Peyer's patch (tissue), 4 donors: ENCODE measurements around the gene ANO4.

Source experiments
- POLR2A ChIP-seq, 2 donors: fragments of 450-650 bp; IDR thresholded peaks; one replicate each; pipeline ENCODE4 v1.5.1; 2017; ENCODE audit warnings: antibody characterized with exemption in 2 of 2, mild to moderate bottlenecking in 2 of 2, moderate library complexity in 2 of 2
- TF ChIP-seq, protein P1 (sequence below), 6 experiments: fragments of 450-650 bp in 4 of 6; fragments of 200-600 bp in 2 of 6; sonication (generic) in 1 of 6; IDR thresholded peaks; one replicate each; pipeline ENCODE4 v1.5.1; 2017 to 2019; ENCODE audit warnings: antibody characterized with exemption in 6 of 6, mild to moderate bottlenecking in 3 of 6, moderate library complexity in 1 of 6

DNA sequence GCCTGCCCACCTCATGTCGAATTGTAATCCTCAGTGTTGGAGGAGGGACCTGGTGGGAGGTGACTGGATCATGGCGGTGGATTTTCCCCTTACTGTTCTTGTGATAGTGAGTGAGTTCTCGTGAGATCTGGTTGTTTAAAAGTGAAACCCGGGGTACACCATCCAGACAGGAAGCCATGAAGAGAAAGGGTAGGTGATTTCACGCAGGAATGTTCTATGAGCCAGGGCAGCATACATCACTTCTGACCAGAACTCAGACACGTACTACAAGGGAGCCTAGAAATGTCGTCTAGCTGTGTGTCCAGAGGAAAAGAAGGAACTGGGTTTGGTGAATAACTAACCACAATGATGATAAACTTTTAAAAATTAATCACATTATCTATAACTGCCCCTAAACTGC is 80.6 kb downstream of the ANO4 start:
- TF ChIP-seq, protein P1, sequence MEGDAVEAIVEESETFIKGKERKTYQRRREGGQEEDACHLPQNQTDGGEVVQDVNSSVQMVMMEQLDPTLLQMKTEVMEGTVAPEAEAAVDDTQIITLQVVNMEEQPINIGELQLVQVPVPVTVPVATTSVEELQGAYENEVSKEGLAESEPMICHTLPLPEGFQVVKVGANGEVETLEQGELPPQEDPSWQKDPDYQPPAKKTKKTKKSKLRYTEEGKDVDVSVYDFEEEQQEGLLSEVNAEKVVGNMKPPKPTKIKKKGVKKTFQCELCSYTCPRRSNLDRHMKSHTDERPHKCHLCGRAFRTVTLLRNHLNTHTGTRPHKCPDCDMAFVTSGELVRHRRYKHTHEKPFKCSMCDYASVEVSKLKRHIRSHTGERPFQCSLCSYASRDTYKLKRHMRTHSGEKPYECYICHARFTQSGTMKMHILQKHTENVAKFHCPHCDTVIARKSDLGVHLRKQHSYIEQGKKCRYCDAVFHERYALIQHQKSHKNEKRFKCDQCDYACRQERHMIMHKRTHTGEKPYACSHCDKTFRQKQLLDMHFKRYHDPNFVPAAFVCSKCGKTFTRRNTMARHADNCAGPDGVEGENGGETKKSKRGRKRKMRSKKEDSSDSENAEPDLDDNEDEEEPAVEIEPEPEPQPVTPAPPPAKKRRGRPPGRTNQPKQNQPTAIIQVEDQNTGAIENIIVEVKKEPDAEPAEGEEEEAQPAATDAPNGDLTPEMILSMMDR (IDR thresholded peaks at IDR 0.05): no peak
- TF ChIP-seq POLR2A (IDR thresholded peaks at IDR 0.05): no peak
